Adrenal gland (tissue), 12 donors: ENCODE data around the gene GFOD1. TPM values are rescaled to one million over a fixed set of nuclear protein-coding genes. Genes with fewer than 3 reads are reported as not detected.

Source experiments
- DNase-seq, 7 donors: peaks; one replicate each; pipeline ENCODE4 v3.0.0-alpha.2; 2019 to 2020
- H3K27ac ChIP-seq, 5 donors: fragments of 200-600 bp; sonication (generic) in 4 of 5; 1 replicate in 3 of 5; 2 replicates in 2 of 5; pipeline versions ENCODE4 v1.5.1 to v1.8.0; 2016 to 2020; ENCODE audit warnings: mild to moderate bottlenecking in 1 of 5
- H3K27me3 ChIP-seq: fragments of 200-600 bp; 2 replicates; pipeline ENCODE4 v1.8.0; 2021
- H3K36me3 ChIP-seq, 2 donors: fragments of 200-600 bp; replicated peaks in 1 of 2; 1 replicate in 1 of 2; 2 replicates in 1 of 2; pipeline versions ENCODE4 v1.5.1 to v1.8.0; 2018 to 2022
- H3K4me1 ChIP-seq, 2 donors: fragments of 200-600 bp; replicated peaks in 1 of 2; 1 replicate in 1 of 2; 2 replicates in 1 of 2; pipeline versions ENCODE4 v1.5.1 to v1.8.0; 2018 to 2021
- H3K4me3 ChIP-seq, 4 donors: fragments of 200-600 bp; sonication (generic) in 3 of 4; one replicate each; pipeline ENCODE4 v1.5.1; 2016 to 2018
- H3K9me3 ChIP-seq, 3 donors: fragments of 200-600 bp; sonication (generic) in 1 of 3; replicated peaks in 1 of 3; 1 replicate in 2 of 3; 2 replicates in 1 of 3; pipeline versions ENCODE4 v1.5.1 to v1.8.0; 2016 to 2021
- CTCF ChIP-seq, 6 experiments: fragments of 450-650 bp in 4 of 6; fragments of 200-600 bp in 2 of 6; sonication (generic) in 1 of 6; IDR thresholded peaks; 1 replicate in 5 of 6; 2 replicates in 1 of 6; pipeline versions ENCODE4 v1.5.1 to v1.8.0; 2016 to 2021; ENCODE audit warnings: antibody characterized with exemption in 6 of 6, mild to moderate bottlenecking in 2 of 6, moderate library complexity in 1 of 6
- POLR2A ChIP-seq, 2 donors: fragments of 450-650 bp; IDR thresholded peaks; one replicate each; pipeline ENCODE4 v1.6.1; 2017; ENCODE audit warnings: antibody characterized with exemption in 2 of 2, mild to moderate bottlenecking in 2 of 2, moderate library complexity in 1 of 2
- WGBS, 4 donors: extraction: QIAGEN DNeasy Blood & Tissue Kit in 2 of 4; methylation state at CpG; one replicate each; pipeline versions ENCODE4 v1.1.5 to v1.1.7; 2013 to 2017; 5-methylcytosine and 5-hydroxymethylcytosine counted together
- intact Hi-C, 2 donors: fragments of 100-400 bp; cut with DNase I; formaldehyde crosslinking; loops; one replicate each; pipeline versions ENCODE4 v1.14.1 to v1.15.0; 2022 to 2023
- polyA plus RNA-seq, 3 donors: library from polyadenylated mRNA; stranded (reverse); fragments of 200-250 nt in 2 of 3; fragments of 350-450 nt in 1 of 3; fragmentation: Illumina TruSeq in 1 of 3; extraction: RNeasy Lipid Tissue Mini Kit (QIAGEN cat#74804) in 1 of 3; gene quantifications; one replicate each; pipeline ENCODE4 v1.2.3, GENCODE V29; 2013 to 2014
- total RNA-seq, 9 donors: library from RNA; depleted of rRNA in 4 of 9; stranded (reverse); fragments of >200 nt in 4 of 9; fragments of 120-200 nt in 1 of 9; fragmentation: NEBNext Ultra II Directional in 1 of 9; extraction: Animal tissue kit (Norgen Biotek cat#: 25700) in 1 of 9; gene quantifications; one replicate each; pipeline versions ENCODE4 v1.1.0 to v1.2.4, GENCODE V29; 2013 to 2023
- donor health status: healthy with polysubstance abuse.
- donor health status: Bipolar disorder and iron deficiency.
- donor health status: DM: yes; HTN: yes; CAD: no.
- donor health status: DM: no; HTN: no; CAD: no.
- donor health status: DM: no; HTN: no; CAD: no.
- donor health status: DM: yes; HTN: yes; CAD: no.

The GFOD1 gene
- total and polyA plus RNA-seq, 12 donors = 1.9 to 7.7 (median 4.1) TPM

- TF ChIP-seq CTCF (IDR thresholded peaks at IDR 0.05) (no peak), POLR2A (IDR thresholded peaks at IDR 0.05) (no peak)
- WGBS, 4 donors = 77 to 80% (median 79%) methylated on average over 9 of the region's 9 CpGs
Observed at GRCh38 chr6:13375360-13375878, 112.0 kb downstream of the GFOD1 start.

DNA sequence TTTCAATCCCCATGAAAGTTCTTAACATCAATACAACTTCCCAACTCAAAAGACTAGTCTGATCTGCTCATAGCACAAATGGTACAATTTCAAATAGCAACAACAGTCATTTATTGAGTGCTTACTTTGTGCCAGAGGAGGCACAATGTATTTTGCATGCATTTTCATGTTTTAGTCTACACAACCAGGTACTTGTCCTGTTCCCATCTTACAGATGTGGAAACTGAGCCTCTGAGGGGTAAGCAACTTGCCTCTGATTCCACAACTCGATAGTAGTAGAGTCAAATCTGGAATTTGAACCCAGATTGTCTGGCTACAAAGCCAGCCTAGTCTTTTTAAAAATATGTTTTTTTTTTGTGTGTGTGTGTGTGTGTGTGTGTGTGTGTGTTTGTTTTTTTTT lies 113.5 kb downstream of the GFOD1 start:
- no peak for DNase-seq
- TF ChIP-seq CTCF (IDR thresholded peaks at IDR 0.05) = no peak
- no peak for TF ChIP-seq POLR2A (IDR thresholded peaks at IDR 0.05)
- Histone ChIP-seq H3K36me3 (no peaks in the 10 kb centered on the region), H3K27ac (no peak overlapping the region), H3K4me3 (no peak overlapping the region), H3K4me1 (no peaks in the 10 kb centered on the region), H3K27me3 (no peaks in the 10 kb centered on the region), H3K9me3 (no peaks in the 10 kb centered on the region)
- WGBS, 4 donors = 79 to 94% (median 89%) methylated on average over 1 of the region's 1 CpG
- intact Hi-C loops = no loop called here

More at GRCh38 chr6:13375360-13375878, 112.0 kb downstream of the GFOD1 start:
- no peaks in the 10 kb centered on the region for H3K36me3 ChIP-seq
- H3K27ac ChIP-seq = no peak overlapping the region
- DNase-seq = peak in 1 of 7 donors; percentile 45
- intact Hi-C loops = no loop called here
- H3K4me1 ChIP-seq = no peaks in the 10 kb centered on the region
- H3K9me3 ChIP-seq = no peaks in the 10 kb centered on the region
- no peaks in the 10 kb centered on the region for H3K27me3 ChIP-seq
- H3K4me3 ChIP-seq = no peak overlapping the region

GRCh38 chr6:13373488-13373886 lies 113.9 kb downstream of the GFOD1 start:
- TF ChIP-seq CTCF (IDR thresholded peaks at IDR 0.05) (no peak), POLR2A (IDR thresholded peaks at IDR 0.05) (no peak)
- Histone ChIP-seq H3K27me3 (no peaks in the 10 kb centered on the region), H3K4me1 (no peaks in the 10 kb centered on the region), H3K9me3 (no peaks in the 10 kb centered on the region), H3K27ac (no peak overlapping the region), H3K4me3 (no peak overlapping the region), H3K36me3 (no peaks in the 10 kb centered on the region)
- 18 to 46% (median 36%) methylated on average over 1 of the region's 1 CpG for WGBS, 4 donors
- intact Hi-C loops = no loop called here
- DNase-seq = no peak

DNA sequence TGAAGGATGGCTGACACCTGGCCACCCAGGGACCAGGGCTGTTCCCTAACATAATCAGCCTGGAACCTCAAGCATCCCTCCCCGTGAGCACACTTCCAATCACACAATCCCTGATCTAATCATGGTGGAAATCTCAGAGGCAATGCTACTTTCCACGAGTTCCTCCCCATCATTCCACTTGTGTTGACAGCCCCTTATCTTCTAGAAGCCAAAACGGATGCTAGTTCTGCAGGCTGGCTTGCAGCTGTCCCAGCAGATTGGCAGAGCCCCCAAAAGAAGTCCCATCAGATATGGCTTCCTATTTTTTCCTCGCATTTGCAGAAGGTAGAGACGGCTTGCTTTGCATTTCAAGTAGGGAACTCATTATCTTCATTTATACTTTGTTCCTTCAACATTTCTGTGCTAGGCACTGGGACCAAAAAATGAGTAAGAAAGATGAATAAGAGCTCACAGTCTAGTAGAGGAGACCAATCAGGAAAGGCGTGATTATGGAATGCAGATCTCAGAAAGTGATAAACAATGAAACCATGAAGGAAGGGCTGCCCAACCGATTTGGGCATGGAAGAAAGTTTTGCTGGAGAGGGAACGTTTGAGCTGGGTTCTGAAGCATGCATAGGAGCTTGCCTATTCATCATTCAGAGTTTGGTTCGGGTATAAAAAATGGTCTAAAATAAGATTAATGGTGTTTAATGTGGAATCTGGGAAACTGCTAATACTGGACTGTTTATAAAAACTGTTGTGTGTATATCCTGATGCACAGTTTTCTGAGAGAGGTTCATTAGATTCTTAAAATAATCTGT lies 114.5 kb downstream of the GFOD1 start:
- intact Hi-C loops = no loop called here
- Histone ChIP-seq H3K9me3 (no peaks in the 10 kb centered on the region), H3K27me3 (no peaks in the 10 kb centered on the region), H3K27ac (no peak overlapping the region), H3K4me1 (no peaks in the 10 kb centered on the region), H3K36me3 (no peaks in the 10 kb centered on the region), H3K4me3 (no peak overlapping the region)
- no peak for TF ChIP-seq POLR2A (IDR thresholded peaks at IDR 0.05)
- 55 to 65% (median 58%) methylated on average over 9 of the region's 9 CpGs for WGBS, 4 donors
- peak in 1 of 7 donors; percentile 42 for DNase-seq
